ENCODE measurements around the gene PALD1. TPM values are rescaled to one million over a fixed set of nuclear protein-coding genes. Genes with fewer than 3 reads are reported as not detected.

The PALD1 gene
- total and polyA plus RNA-seq, 9 of the 15 experiments (the other 6 are each of a cell fraction or from before 2014, with no cell fraction given) = 0.03 to 0.29 (median 0.09) TPM; not detected in 2

GRCh38 chr10:70528741-70529362, 50.3 kb downstream of the PALD1 start (continued):
- TF ChIP-seq, protein P1, sequence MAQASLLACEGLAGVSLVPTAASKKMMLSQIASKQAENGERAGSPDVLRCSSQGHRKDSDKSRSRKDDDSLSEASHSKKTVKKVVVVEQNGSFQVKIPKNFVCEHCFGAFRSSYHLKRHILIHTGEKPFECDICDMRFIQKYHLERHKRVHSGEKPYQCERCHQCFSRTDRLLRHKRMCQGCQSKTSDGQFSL (CRISPR knock-in tag; IDR thresholded peaks at IDR 0.05) = peak; percentile 83
- TF ChIP-seq, protein P1 (tag; IDR thresholded peaks at IDR 0.05) = peak in 1 of 2 experiments; percentile 85; a peak in 2 of 4 replicates
- TF ChIP-seq POLR2B (IDR thresholded peaks at IDR 0.05; ENCODE audit: low read depth, partially characterized antibody) = no peak
- TF ChIP-seq JUND (IDR thresholded peaks at IDR 0.05; ENCODE audit: borderline replicate concordance, low read depth, low read length) = peak; percentile 53; the same call in 1 of the 2 replicates
- TF ChIP-seq JUND (tag; IDR thresholded peaks at IDR 0.05; ENCODE audit: borderline replicate concordance, low read depth, low read length) = no peak
- TF ChIP-seq MAFF (IDR thresholded peaks at IDR 0.05; ENCODE audit: low read length) = peak; percentile 67
- peak; percentile 65; the same call in 1 of the 2 replicates for TF ChIP-seq MAFK (IDR thresholded peaks at IDR 0.05; ENCODE audit: low read length)
- peak; percentile 83 for TF ChIP-seq TEAD2 (tag; IDR thresholded peaks at IDR 0.05)
- no peak for TF ChIP-seq ATF4 (CRISPR knock-in tag; IDR thresholded peaks at IDR 0.05)
- TF ChIP-seq AFF1 (IDR thresholded peaks at IDR 0.05; ENCODE audit: low read depth in 1 of 2, partially characterized antibody in 2 of 2) = peak in 1 of 2 experiments; percentile 77
- TF ChIP-seq L3MBTL2 (IDR thresholded peaks at IDR 0.05) = 0 out of 2 replicates have a peak, but pooled peaks have one; percentile 37
- TF ChIP-seq TFE3 (CRISPR knock-in tag; IDR thresholded peaks at IDR 0.05) = peak; percentile 97
- TF ChIP-seq ZNF76 (CRISPR knock-in tag; IDR thresholded peaks at IDR 0.05; ENCODE audit: borderline replicate concordance) = no peak
- TF ChIP-seq CREB1 (IDR thresholded peaks at IDR 0.05) = peak; percentile 59
- no peak; the same call in 1 of the 2 replicates for TF ChIP-seq CREB1 (CRISPR knock-in tag; IDR thresholded peaks at IDR 0.05)
- TF ChIP-seq ZNF133 (CRISPR knock-in tag; IDR thresholded peaks at IDR 0.05) = no peak
- peak; percentile 90 for TF ChIP-seq CREM (IDR thresholded peaks at IDR 0.05; ENCODE audit: low read depth)
- TF ChIP-seq NCOA6 (IDR thresholded peaks at IDR 0.05) = no peak
- peak; percentile 18 to 95; a peak in 2 of 4 replicates for TF ChIP-seq TEAD1 (CRISPR knock-in tag; IDR thresholded peaks at IDR 0.05)
- 0 out of 4 replicates have a peak, but pooled peaks of 1 of the 2 experiments have one; percentile 24 for TF ChIP-seq FOXK2 (conservative IDR thresholded peaks at IDR 0.05 in 1 of 2, IDR thresholded peaks at IDR 0.05 in 1 of 2; ENCODE audit: low read depth in 2 of 2)
- TF ChIP-seq SMAD1 (IDR thresholded peaks at IDR 0.05; ENCODE audit: low read depth, low read length, partially characterized antibody) = no peak
- TF ChIP-seq CBFA2T2 (conservative IDR thresholded peaks at IDR 0.05) = peak; percentile 66
